GM21390 (cell line): ENCODE data around the gene SLC19A1.

Experiments
- ATAC-seq: cut with Tn5 transposase; IDR thresholded peaks from one replicate; pipeline ENCODE4 v1.9.1; 2021; ENCODE audit not compliant: unreplicated experiment

SLC19A1 gene

GRCh38 chr21:45458281-45459170, 83.7 kb downstream of the SLC19A1 start:
- ATAC-seq: no peak

GRCh38 chr21:45457832-45458172, 84.4 kb downstream of the SLC19A1 start:
- ATAC-seq: no peak

- no peak for ATAC-seq
Observed at GRCh38 chr21:45457161-45457831, 84.9 kb downstream of the SLC19A1 start.

GRCh38 chr21:45456584-45457160, 85.6 kb downstream of the SLC19A1 start:
- ATAC-seq: no peak

GRCh38 chr21:45455674-45456583, 86.3 kb downstream of the SLC19A1 start:
- no peak for ATAC-seq

GRCh38 chr21:45454926-45455673, 87.1 kb downstream of the SLC19A1 start:
- no peak for ATAC-seq

- no peak for ATAC-seq
Observed at GRCh38 chr21:45454060-45454925, 87.9 kb downstream of the SLC19A1 start.

- no peak for ATAC-seq
Observed at GRCh38 chr21:45453308-45453950, 88.8 kb downstream of the SLC19A1 start.

- ATAC-seq: no peak
Observed at GRCh38 chr21:45452696-45453307, 89.4 kb downstream of the SLC19A1 start.

GRCh38 chr21:45451771-45452182, 90.5 kb downstream of the SLC19A1 start:
- no peak for ATAC-seq

- no peak for ATAC-seq
Observed at GRCh38 chr21:45451091-45451740, 91.0 kb downstream of the SLC19A1 start.

- no peak for ATAC-seq
Observed at GRCh38 chr21:45450423-45451090, 91.7 kb downstream of the SLC19A1 start.

- ATAC-seq: no peak
Observed at GRCh38 chr21:45449658-45450422, 92.4 kb downstream of the SLC19A1 start.

- ATAC-seq: no peak
Observed at GRCh38 chr21:45448810-45449657, 93.2 kb downstream of the SLC19A1 start.

GRCh38 chr21:45448283-45448809, 93.9 kb downstream of the SLC19A1 start:
- no peak for ATAC-seq
